OCI-LY3 (cell line): ENCODE data around the gene EHBP1.
"Not testable (repeated sequence)": the region's sequence is repeated elsewhere in the genome, so short reads cannot be mapped to it uniquely, and the experiment has no call there.

ENCODE experiments used
- H2AFZ ChIP-seq: fragments of 200-600, 300-600 bp; shearing (Covaris generic); 2 replicates; pipeline ENCODE4 v1.6.0; 2014; ENCODE audit warnings: antibody characterized with exemption, low read depth, low read length
- H3K27ac ChIP-seq: fragments of 200-600, 300-600 bp; sonication (generic); 2 replicates; pipeline ENCODE4 v1.5.1; 2014; ENCODE audit warnings: mild to moderate bottlenecking, low read length, moderate library complexity, mixed read lengths
- H3K27me3 ChIP-seq: fragments of 200-600, 300-600 bp; sonication (generic); 2 replicates; pipeline ENCODE4 v1.6.1; 2014; ENCODE audit warnings: low read depth, low read length, mixed read lengths
- H3K36me3 ChIP-seq: fragments of 200-600, 300-600 bp; sonication (generic); replicated peaks from 2 replicates; pipeline ENCODE3; 2014; ENCODE audit warnings: low read depth, low read length, mixed read lengths
- H3K4me1 ChIP-seq: fragments of 300-600, 200-600 bp; sonication (generic); 2 replicates; pipeline ENCODE4 v1.6.1; 2014; ENCODE audit warnings: low read length, mixed read lengths
- H3K4me2 ChIP-seq: fragments of 200-600, 300-600 bp; sonication (generic); 2 replicates; pipeline ENCODE4 v1.6.1; 2014; ENCODE audit warnings: low read length, mixed read lengths
- H3K4me3 ChIP-seq: fragments of 300-600, 200-600 bp; sonication (generic); 2 replicates; pipeline ENCODE4 v1.5.1; 2014; ENCODE audit warnings: antibody characterized with exemption, mild to moderate bottlenecking, low read length, moderate library complexity
- H3K79me2 ChIP-seq: fragments of 300-600, 200-600 bp; shearing (Covaris generic); 2 replicates; pipeline ENCODE4 v1.6.1; 2014; ENCODE audit warnings: mild to moderate bottlenecking, low read length, mixed read lengths
- H3K9ac ChIP-seq: fragments of 300-600, 200-600 bp; shearing (Covaris generic); 2 replicates; pipeline ENCODE4 v1.6.0; 2014; ENCODE audit warnings: mild to moderate bottlenecking, low read length, moderate library complexity
- H3K9me3 ChIP-seq: fragments of 200-600, 300-600 bp; shearing (Covaris generic); 2 replicates; pipeline ENCODE4 v1.6.1; 2014; ENCODE audit warnings: low read length, mixed read lengths; ENCODE audit not compliant: insufficient read depth
- H4K20me1 ChIP-seq: fragments of 200-600, 300-600 bp; sonication (generic); 2 replicates; pipeline ENCODE4 v1.6.1; 2016; ENCODE audit warnings: low read length, mixed read lengths; ENCODE audit not compliant: insufficient read depth
- CTCF ChIP-seq: fragments of 200-600, 300-600 bp; sonication (generic); IDR thresholded peaks from 2 replicates; pipeline ENCODE4 v1.5.1; 2014; ENCODE audit warnings: antibody characterized with exemption, low read length, low read depth
- EZH2phosphoT487 ChIP-seq: fragments of 200-600 bp; shearing (Covaris generic); IDR thresholded peaks from 2 replicates; pipeline ENCODE4 v1.6.1; 2018; ENCODE audit warnings: antibody characterized with exemption, mixed run types, low read depth

The EHBP1 gene

GRCh38 chr2:63012541-63012940 lies 307.0 kb downstream of the EHBP1 start:
- no peaks in the 10 kb centered on the region for H3K36me3 ChIP-seq
- no peaks in the 10 kb centered on the region; the same call in 1 of the 2 replicates for H3K4me1 ChIP-seq
- H3K79me2 ChIP-seq, result no peaks in the 10 kb centered on the region
- no peak overlapping the region for H3K27ac ChIP-seq
- H3K9me3 ChIP-seq, result no peaks in the 10 kb centered on the region
- no peak overlapping the region for H3K4me2 ChIP-seq
- no peak overlapping the region for H2AFZ ChIP-seq
- H4K20me1 ChIP-seq, result no peaks in the 10 kb centered on the region
- H3K27me3 ChIP-seq, result no peaks in the 10 kb centered on the region
- no peak for TF ChIP-seq EZH2phosphoT487
- TF ChIP-seq CTCF, result no peak
- H3K9ac ChIP-seq, result no peak overlapping the region
- H3K4me3 ChIP-seq, result no peak overlapping the region

GRCh38 chr2:63013438-63013837 lies 307.9 kb downstream of the EHBP1 start:
- Histone ChIP-seq H3K36me3 (no peaks in the 10 kb centered on the region), H3K4me2 (no peak overlapping the region), H2AFZ (no peak overlapping the region), H3K9ac (no peak overlapping the region), H3K27ac (no peak overlapping the region), H3K4me1 (no peaks in the 10 kb centered on the region; the same call in 1 of the 2 replicates), H4K20me1 (no peaks in the 10 kb centered on the region), H3K4me3 (no peak overlapping the region), H3K79me2 (no peaks in the 10 kb centered on the region), H3K9me3 (no peaks in the 10 kb centered on the region), H3K27me3 (no peaks in the 10 kb centered on the region)
- TF ChIP-seq CTCF (no peak), EZH2phosphoT487 (no peak)

- H3K4me2 ChIP-seq, result no peak overlapping the region
- H3K27me3 ChIP-seq, result no peaks in the 10 kb centered on the region
- H3K79me2 ChIP-seq, result no peaks in the 10 kb centered on the region
- TF ChIP-seq EZH2phosphoT487, result no peak
- no peak for TF ChIP-seq CTCF
- no peaks in the 10 kb centered on the region for H3K36me3 ChIP-seq
- H4K20me1 ChIP-seq, result no peaks in the 10 kb centered on the region
- no peaks in the 10 kb centered on the region; the same call in 1 of the 2 replicates for H3K4me1 ChIP-seq
- H3K4me3 ChIP-seq, result no peak overlapping the region
- no peaks in the 10 kb centered on the region for H3K9me3 ChIP-seq
- no peak overlapping the region for H3K27ac ChIP-seq
- no peak overlapping the region for H3K9ac ChIP-seq
- no peak overlapping the region for H2AFZ ChIP-seq
These were observed 309.9 kb downstream of the EHBP1 start for GRCh38 chr2:63015389-63015788.

GRCh38 chr2:63018439-63018838 lies 312.9 kb downstream of the EHBP1 start:
- Histone ChIP-seq H3K4me3 (no peak overlapping the region), H3K27ac (no peak overlapping the region)
- no peak for TF ChIP-seq CTCF
- TF ChIP-seq EZH2phosphoT487, result no peak

GRCh38 chr2:63019686-63020085 lies 314.2 kb downstream of the EHBP1 start:
- not testable (repeated sequence) for H3K9ac ChIP-seq, H3K79me2 ChIP-seq, H3K27me3 ChIP-seq, H3K4me2 ChIP-seq, H3K4me3 ChIP-seq, H3K36me3 ChIP-seq, H3K27ac ChIP-seq, H3K9me3 ChIP-seq, H2AFZ ChIP-seq, H4K20me1 ChIP-seq, H3K4me1 ChIP-seq

More at GRCh38 chr2:63018439-63018838, 312.9 kb downstream of the EHBP1 start:
- no peak overlapping the region for H2AFZ ChIP-seq
- H3K27me3 ChIP-seq, result no peaks in the 10 kb centered on the region
- H3K4me2 ChIP-seq, result no peak overlapping the region
- no peaks in the 10 kb centered on the region for H3K36me3 ChIP-seq
- H3K9ac ChIP-seq, result no peak overlapping the region
- no peaks in the 10 kb centered on the region for H3K4me1 ChIP-seq
- no peaks in the 10 kb centered on the region for H3K79me2 ChIP-seq
- H3K9me3 ChIP-seq, result no peaks in the 10 kb centered on the region
- H4K20me1 ChIP-seq, result no peaks in the 10 kb centered on the region
